Panc1 (cell line): ENCODE data around the gene PRKAG2. TPM values are rescaled to one million over a fixed set of nuclear protein-coding genes. Genes with fewer than 3 reads are reported as not detected.
A peak's percentile ranks its signal among the peaks of the same experiment; 100 is the strongest.

Source experiments
- ATAC-seq: fragments of 200-7000 bp; cut with Tn5 transposase; 2 replicates; pipeline ENCODE4 v1.9.1; 2020; ENCODE audit warnings: mild to moderate bottlenecking, moderate library complexity
- BruUV-seq: library from RNA; stranded (reverse); fragments of 400-500 nt; replicated peaks from 2 replicates; lab custom pipeline; 2021; lab: Mats Ljungman, UMichigan
- CTCF ChIA-PET: fragments of 300-600 bp; sonication (Branson Sonifier 250); formaldehyde crosslinking; loops from one replicate; lab custom pipeline; 2022; ENCODE audit warnings: antibody characterized with exemption; lab: Charles Lee
- POLR2A ChIA-PET: fragments of 300-600 bp; sonication (Branson Sonifier 250); formaldehyde crosslinking; loops from one replicate; lab custom pipeline; 2022; ENCODE audit warnings: antibody characterized with exemption; lab: Charles Lee
- DNase-seq: peaks from one replicate; pipeline ENCODE4 v3.0.0-alpha.2; 2010; ENCODE audit warnings: low read depth, low spot score
- H3K27ac ChIP-seq: 2 replicates; pipeline ENCODE4 v1.5.1; 2011; ENCODE audit warnings: mild to moderate bottlenecking, low read length, inconsistent platforms
- H3K27me3 ChIP-seq: fragments of 200-500 bp; sonication (Bioruptor generic); 2 replicates; pipeline ENCODE4 v1.6.0; 2014; ENCODE audit warnings: low read length, inconsistent platforms; ENCODE audit not compliant: control insufficient read depth, insufficient read depth
- H3K36me3 ChIP-seq: fragments of 200-500 bp; sonication (Bioruptor generic); 2 replicates; pipeline ENCODE4 v1.5.1; 2014; ENCODE audit warnings: inconsistent platforms, mild to moderate bottlenecking, low read length, moderate library complexity; ENCODE audit not compliant: control insufficient read depth, insufficient read depth
- H3K4me1 ChIP-seq: 2 replicates; pipeline ENCODE4 v1.5.1; 2011; ENCODE audit warnings: inconsistent platforms, mild to moderate bottlenecking, low read length, moderate library complexity; ENCODE audit not compliant: control insufficient read depth, insufficient read depth
- H3K4me3 ChIP-seq, 2 experiments: 2 replicates each; pipeline ENCODE4 v1.5.1; 2011 to 2012; ENCODE audit warnings: low read depth in 2 of 2, low read length in 2 of 2, mild to moderate bottlenecking in 2 of 2, inconsistent platforms in 1 of 2, moderate library complexity in 1 of 2
- H3K9me3 ChIP-seq: fragments of 200-500 bp; sonication (Bioruptor generic); 2 replicates; pipeline ENCODE4 v1.5.1; 2014; ENCODE audit warnings: low read depth, mild to moderate bottlenecking, inconsistent platforms, low read length, moderate library complexity; ENCODE audit not compliant: control insufficient read depth, insufficient read depth
- POLR2AphosphoS5 ChIP-seq: IDR thresholded peaks from 2 replicates; pipeline ENCODE4 v1.6.1; 2012; ENCODE audit warnings: mild to moderate bottlenecking, low read depth, low read length, moderate library complexity
- SIN3A ChIP-seq: IDR thresholded peaks from 2 replicates; pipeline ENCODE4 v1.6.1; 2012; ENCODE audit warnings: low read depth, mild to moderate bottlenecking, low read length, moderate library complexity, borderline replicate concordance; ENCODE audit not compliant: insufficient read depth
- TCF7L2 ChIP-seq: IDR thresholded peaks from 2 replicates; pipeline ENCODE4 v1.6.1; 2011; ENCODE audit warnings: mild to moderate bottlenecking, low read depth, low read length, inconsistent platforms
- in situ Hi-C: cut with HindIII; loops from 2 replicates; pipeline ENCODE4 v1.10.0; 2016; ENCODE audit warnings: low sequenced_read_pairs, low pct_unique_long_range_greater_than_20kb
- intact Hi-C: fragments of 100-400 bp; cut with micrococcal nuclease; formaldehyde crosslinking; loops from one replicate; pipeline ENCODE4 v1.10.0; 2022; ENCODE audit not compliant: unreplicated experiment
- total RNA-seq: library from RNA; stranded (reverse); gene quantifications from one replicate; pipeline ENCODE4 v1.2.1, GENCODE V29; 2021; ENCODE audit not compliant: unreplicated experiment
- TF ChIP-seq, protein P1 (sequence below): fragments of 450-650 bp; IDR thresholded peaks from 2 replicates; pipeline ENCODE4 v1.5.1; 2017; ENCODE audit warnings: mild to moderate bottlenecking
- TF ChIP-seq, protein P2 (sequence below), 2 experiments: IDR thresholded peaks; 2 replicates each; pipeline ENCODE4 v1.6.1; 2011 to 2012; ENCODE audit warnings: low read depth in 2 of 2, control low read depth in 1 of 2, low read length in 1 of 2, mild to moderate bottlenecking in 1 of 2, moderate library complexity in 1 of 2; ENCODE audit not compliant: insufficient read depth in 1 of 2

The PRKAG2 gene
- total RNA-seq, 1 experiment from 2014 or later: 71.6 TPM

DNA sequence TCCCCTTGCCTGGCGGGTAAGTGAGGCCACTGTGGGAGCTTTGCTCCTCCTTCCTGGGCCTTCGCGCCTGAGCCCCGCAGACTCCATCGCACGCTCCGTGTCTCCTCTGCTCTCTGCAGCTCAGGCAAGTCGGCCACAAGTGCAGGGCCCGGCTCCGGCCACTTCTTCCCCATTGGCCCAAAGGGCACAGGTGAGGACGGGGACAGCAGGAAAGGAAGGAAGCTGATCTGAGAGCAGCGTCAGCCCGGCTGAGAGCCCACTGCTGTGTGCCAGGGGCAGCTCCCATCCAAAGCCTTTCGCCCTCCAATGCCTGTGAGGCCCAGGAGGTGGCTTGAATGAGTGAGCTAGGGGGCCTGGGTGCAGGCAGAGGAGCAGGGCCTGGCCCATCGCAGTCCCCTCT, 323.6 kb downstream of the PRKAG2 start:
- BruUV-seq: no TSS peak
- no peak overlapping the region for H3K4me3 ChIP-seq
- TF ChIP-seq, protein P1, sequence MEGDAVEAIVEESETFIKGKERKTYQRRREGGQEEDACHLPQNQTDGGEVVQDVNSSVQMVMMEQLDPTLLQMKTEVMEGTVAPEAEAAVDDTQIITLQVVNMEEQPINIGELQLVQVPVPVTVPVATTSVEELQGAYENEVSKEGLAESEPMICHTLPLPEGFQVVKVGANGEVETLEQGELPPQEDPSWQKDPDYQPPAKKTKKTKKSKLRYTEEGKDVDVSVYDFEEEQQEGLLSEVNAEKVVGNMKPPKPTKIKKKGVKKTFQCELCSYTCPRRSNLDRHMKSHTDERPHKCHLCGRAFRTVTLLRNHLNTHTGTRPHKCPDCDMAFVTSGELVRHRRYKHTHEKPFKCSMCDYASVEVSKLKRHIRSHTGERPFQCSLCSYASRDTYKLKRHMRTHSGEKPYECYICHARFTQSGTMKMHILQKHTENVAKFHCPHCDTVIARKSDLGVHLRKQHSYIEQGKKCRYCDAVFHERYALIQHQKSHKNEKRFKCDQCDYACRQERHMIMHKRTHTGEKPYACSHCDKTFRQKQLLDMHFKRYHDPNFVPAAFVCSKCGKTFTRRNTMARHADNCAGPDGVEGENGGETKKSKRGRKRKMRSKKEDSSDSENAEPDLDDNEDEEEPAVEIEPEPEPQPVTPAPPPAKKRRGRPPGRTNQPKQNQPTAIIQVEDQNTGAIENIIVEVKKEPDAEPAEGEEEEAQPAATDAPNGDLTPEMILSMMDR: no peak
- TF ChIP-seq POLR2AphosphoS5 (no peak), SIN3A (no peak), TCF7L2 (no peak)
- TF ChIP-seq, protein P2, sequence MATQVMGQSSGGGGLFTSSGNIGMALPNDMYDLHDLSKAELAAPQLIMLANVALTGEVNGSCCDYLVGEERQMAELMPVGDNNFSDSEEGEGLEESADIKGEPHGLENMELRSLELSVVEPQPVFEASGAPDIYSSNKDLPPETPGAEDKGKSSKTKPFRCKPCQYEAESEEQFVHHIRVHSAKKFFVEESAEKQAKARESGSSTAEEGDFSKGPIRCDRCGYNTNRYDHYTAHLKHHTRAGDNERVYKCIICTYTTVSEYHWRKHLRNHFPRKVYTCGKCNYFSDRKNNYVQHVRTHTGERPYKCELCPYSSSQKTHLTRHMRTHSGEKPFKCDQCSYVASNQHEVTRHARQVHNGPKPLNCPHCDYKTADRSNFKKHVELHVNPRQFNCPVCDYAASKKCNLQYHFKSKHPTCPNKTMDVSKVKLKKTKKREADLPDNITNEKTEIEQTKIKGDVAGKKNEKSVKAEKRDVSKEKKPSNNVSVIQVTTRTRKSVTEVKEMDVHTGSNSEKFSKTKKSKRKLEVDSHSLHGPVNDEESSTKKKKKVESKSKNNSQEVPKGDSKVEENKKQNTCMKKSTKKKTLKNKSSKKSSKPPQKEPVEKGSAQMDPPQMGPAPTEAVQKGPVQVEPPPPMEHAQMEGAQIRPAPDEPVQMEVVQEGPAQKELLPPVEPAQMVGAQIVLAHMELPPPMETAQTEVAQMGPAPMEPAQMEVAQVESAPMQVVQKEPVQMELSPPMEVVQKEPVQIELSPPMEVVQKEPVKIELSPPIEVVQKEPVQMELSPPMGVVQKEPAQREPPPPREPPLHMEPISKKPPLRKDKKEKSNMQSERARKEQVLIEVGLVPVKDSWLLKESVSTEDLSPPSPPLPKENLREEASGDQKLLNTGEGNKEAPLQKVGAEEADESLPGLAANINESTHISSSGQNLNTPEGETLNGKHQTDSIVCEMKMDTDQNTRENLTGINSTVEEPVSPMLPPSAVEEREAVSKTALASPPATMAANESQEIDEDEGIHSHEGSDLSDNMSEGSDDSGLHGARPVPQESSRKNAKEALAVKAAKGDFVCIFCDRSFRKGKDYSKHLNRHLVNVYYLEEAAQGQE (IDR thresholded peaks at IDR 0.05; ENCODE audit: insufficient read depth in 1 of 2, low read depth in 2 of 2, low read length in 1 of 2): no peak
- ATAC-seq (peak; percentile 39; the same call in 1 of the 2 replicates), DNase-seq (no peak)
- in situ Hi-C loops (no loop called here), intact Hi-C loops (no loop called here)
- peaks cover 6% of the 10 kb centered on the region for H3K36me3 ChIP-seq
- H3K9me3 ChIP-seq: no peaks in the 10 kb centered on the region
- H3K27ac ChIP-seq: no peak overlapping the region; the same call in 1 of the 2 replicates
- CTCF ChIA-PET: no interaction called here
- no peaks in the 10 kb centered on the region for H3K27me3 ChIP-seq
- POLR2A ChIA-PET: no interaction called here
- 0 out of 2 replicates have a peak, but pooled peaks cover 9% of the 10 kb centered on the region for H3K4me1 ChIP-seq

DNA sequence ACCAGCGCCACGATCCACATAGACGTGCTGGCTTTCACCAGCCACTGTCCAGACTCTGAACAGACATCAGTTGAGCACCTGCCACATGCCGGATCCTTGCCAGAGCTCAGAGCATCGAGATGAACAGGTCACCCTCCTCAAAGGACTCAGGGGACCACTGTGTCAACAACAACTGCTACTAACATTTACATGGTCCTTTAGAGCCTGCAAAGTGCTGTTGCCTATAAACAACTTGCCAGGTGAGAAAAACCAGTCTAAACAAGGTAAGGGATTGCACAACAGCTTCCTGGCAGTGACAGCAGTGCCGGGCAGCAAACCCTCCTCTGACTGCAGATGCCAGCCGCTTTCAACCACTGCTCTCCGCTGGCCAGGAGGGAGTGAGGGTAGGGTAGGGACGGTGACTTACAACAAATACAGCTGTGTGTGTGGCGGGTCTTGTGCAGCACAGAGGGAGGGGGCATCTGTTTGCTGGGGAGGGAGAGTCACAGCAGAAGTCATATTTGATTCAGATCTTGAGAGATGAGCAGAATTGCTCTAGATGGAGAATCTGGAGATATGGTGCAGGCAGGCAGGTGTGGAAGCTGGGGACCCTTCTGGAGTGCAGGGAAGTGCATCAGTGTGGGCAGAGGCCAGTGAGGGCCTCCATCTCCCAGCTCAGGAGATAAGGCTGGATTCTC, 324.4 kb downstream of the PRKAG2 start:
- intact Hi-C loops: no loop called here
- CTCF ChIA-PET: no interaction called here
- Histone ChIP-seq H3K4me3 (no peak overlapping the region), H3K36me3 (no peaks in the 10 kb centered on the region), H3K27ac (no peak overlapping the region; the same call in none of the 2 replicates), H3K9me3 (no peaks in the 10 kb centered on the region), H3K4me1 (0 out of 2 replicates have a peak, but pooled peaks cover 9% of the 10 kb centered on the region), H3K27me3 (no peaks in the 10 kb centered on the region)
- BruUV-seq: no TSS peak
- ATAC-seq (peak; percentile 40), DNase-seq (no peak)
- in situ Hi-C loops: no loop called here
- TF ChIP-seq SIN3A (no peak), TCF7L2 (no peak), POLR2AphosphoS5 (no peak)
- TF ChIP-seq, protein P2 (IDR thresholded peaks at IDR 0.05; ENCODE audit: insufficient read depth in 1 of 2, low read depth in 2 of 2, low read length in 1 of 2): no peak
- TF ChIP-seq, protein P1: no peak
- POLR2A ChIA-PET: no interaction called here
